ENCODE results near the gene NTN5.

- no peak for TF ChIP-seq CTCF (conservative IDR thresholded peaks at IDR 0.05; ENCODE audit: low read length)
- TF ChIP-seq EZH2phosphoT487 (IDR thresholded peaks at IDR 0.05; ENCODE audit: borderline replicate concordance, low read depth, low read length), result no peak
Observed at GRCh38 chr19:48703316-48703715, 30.5 kb upstream of the NTN5 start.
